ENCODE data around the gene CYP2C18. TPM values are rescaled to one million over a fixed set of nuclear protein-coding genes. Genes with fewer than 3 reads are reported as not detected.
"Not testable (repeated sequence)": the region's sequence is repeated elsewhere in the genome, so short reads cannot be mapped to it uniquely, and the experiment has no call there.

Gene CYP2C18
- total RNA-seq, 1 experiment from 2014 or later: not detected

- no peak within 1 kb of the TSS for H3K4me3 ChIP-seq (ENCODE audit: low read depth, low read length, poor library complexity, severe bottlenecking)
- intact Hi-C loops (cut with micrococcal nuclease; ENCODE audit: unreplicated experiment): no loop called here
- no peak within 1 kb of the TSS for H3K27ac ChIP-seq (ENCODE audit: low read depth, low read length, poor library complexity, severe bottlenecking)
- BruUV-seq (replicated peaks): no TSS peak
- POLR2A ChIA-PET (ENCODE audit: low non-redundant PET): no interaction called here
- no peaks in the 10 kb centered on the region for H3K9me3 ChIP-seq (ENCODE audit: low read depth, low read length, poor library complexity, severe bottlenecking)
- TF ChIP-seq, protein P1, sequence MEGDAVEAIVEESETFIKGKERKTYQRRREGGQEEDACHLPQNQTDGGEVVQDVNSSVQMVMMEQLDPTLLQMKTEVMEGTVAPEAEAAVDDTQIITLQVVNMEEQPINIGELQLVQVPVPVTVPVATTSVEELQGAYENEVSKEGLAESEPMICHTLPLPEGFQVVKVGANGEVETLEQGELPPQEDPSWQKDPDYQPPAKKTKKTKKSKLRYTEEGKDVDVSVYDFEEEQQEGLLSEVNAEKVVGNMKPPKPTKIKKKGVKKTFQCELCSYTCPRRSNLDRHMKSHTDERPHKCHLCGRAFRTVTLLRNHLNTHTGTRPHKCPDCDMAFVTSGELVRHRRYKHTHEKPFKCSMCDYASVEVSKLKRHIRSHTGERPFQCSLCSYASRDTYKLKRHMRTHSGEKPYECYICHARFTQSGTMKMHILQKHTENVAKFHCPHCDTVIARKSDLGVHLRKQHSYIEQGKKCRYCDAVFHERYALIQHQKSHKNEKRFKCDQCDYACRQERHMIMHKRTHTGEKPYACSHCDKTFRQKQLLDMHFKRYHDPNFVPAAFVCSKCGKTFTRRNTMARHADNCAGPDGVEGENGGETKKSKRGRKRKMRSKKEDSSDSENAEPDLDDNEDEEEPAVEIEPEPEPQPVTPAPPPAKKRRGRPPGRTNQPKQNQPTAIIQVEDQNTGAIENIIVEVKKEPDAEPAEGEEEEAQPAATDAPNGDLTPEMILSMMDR (conservative IDR thresholded peaks at IDR 0.05; ENCODE audit: low read depth, low read length): no peak
- no peak for TF ChIP-seq EZH2 (IDR thresholded peaks at IDR 0.05; ENCODE audit: borderline replicate concordance, low read depth, low read length, poor library complexity, severe bottlenecking)
- H3K36me3 ChIP-seq (ENCODE audit: insufficient read depth, low read length, poor library complexity, severe bottlenecking): no peaks in the 10 kb centered on the region
- DNase-seq (ENCODE audit: low spot score): no peak
- H3K27me3 ChIP-seq (replicated peaks; ENCODE audit: insufficient read depth, low read depth, low read length, poor library complexity): no peaks in the 10 kb centered on the region
- CTCF ChIA-PET: no interaction called here
- H3K4me1 ChIP-seq (ENCODE audit: insufficient read depth, low read length, poor library complexity, severe bottlenecking): no peaks in the 10 kb centered on the region
Observed at GRCh38 chr10:94762393-94762792, 78.9 kb downstream of the CYP2C18 start, which contains the start of gene CYP2C19. Gene CYP2C19, plus strand, starts transcription at chr10:94762681. Its CDS starts 25 bp downstream, at chr10:94762706.

DNA sequence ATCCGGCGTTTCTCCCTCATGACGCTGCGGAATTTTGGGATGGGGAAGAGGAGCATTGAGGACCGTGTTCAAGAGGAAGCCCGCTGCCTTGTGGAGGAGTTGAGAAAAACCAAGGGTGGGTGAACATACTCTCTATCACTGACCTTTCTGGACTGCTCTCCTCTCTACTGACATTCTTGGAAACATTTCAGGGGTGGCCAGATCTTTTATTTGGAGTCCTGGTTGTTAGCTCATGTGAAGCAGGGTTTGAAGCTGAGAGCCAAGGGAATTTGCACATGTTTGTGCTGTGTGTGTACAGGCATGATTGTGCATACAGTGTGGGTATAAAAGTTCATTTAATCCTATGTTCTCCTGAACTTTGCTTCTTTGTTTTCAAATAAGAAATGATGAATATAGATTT is 91.9 kb downstream of the CYP2C18 start:
- H3K4me1 ChIP-seq (ENCODE audit: insufficient read depth, low read length, poor library complexity, severe bottlenecking); CTCF ChIA-PET; H3K27ac ChIP-seq (ENCODE audit: low read depth, low read length, poor library complexity, severe bottlenecking); DNase-seq (ENCODE audit: low spot score); H3K4me3 ChIP-seq (ENCODE audit: low read depth, low read length, poor library complexity, severe bottlenecking); H3K27me3 ChIP-seq (replicated peaks; ENCODE audit: insufficient read depth, low read depth, low read length, poor library complexity); H3K9me3 ChIP-seq (ENCODE audit: low read depth, low read length, poor library complexity, severe bottlenecking); POLR2A ChIA-PET (ENCODE audit: low non-redundant PET); BruUV-seq (replicated peaks); intact Hi-C loops (cut with micrococcal nuclease; ENCODE audit: unreplicated experiment); H3K36me3 ChIP-seq (ENCODE audit: insufficient read depth, low read length, poor library complexity, severe bottlenecking): not testable (repeated sequence)

DNA sequence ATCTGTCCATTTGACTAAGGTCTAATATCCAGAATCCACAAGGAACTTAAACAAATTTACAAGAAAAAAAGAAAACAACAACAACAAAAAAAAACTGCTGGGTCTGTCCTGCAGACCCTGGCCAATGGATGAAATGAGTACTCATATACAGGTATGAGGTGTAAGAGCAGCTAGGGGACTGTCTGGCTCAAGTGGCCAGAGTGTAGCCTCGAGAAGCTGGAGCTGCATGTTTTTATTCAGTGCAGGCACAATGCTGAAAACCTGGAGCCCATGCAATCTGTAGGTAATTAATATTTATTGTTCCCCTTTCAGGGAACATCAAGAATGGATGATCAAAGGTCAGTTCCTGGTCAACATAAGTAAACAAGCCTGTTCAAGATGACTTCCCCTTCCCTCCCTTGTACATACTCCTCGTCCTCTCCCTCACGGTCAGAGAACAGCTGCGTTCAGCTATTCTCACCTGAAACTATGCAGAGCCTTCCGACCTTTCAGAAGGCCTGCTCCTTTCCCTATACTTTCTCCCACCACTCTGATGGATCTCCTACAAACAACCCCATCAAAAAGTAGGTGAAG is 94.4 kb downstream of the CYP2C18 start:
- intact Hi-C loops (cut with micrococcal nuclease; ENCODE audit: unreplicated experiment): no loop called here
- TF ChIP-seq EZH2 (IDR thresholded peaks at IDR 0.05; ENCODE audit: borderline replicate concordance, low read depth, low read length, poor library complexity, severe bottlenecking): no peak
- TF ChIP-seq, protein P1 (conservative IDR thresholded peaks at IDR 0.05; ENCODE audit: low read depth, low read length): no peak
- ChIA-PET POLR2A (ENCODE audit: low non-redundant PET) (no interaction called here), CTCF (interaction anchor here (0.7 kb wide), 1 partner anchor 76 kb away, joined by 3 read pairs; no protein-coding TSS in a partner anchor)
- Histone ChIP-seq H3K9me3 (ENCODE audit: low read depth, low read length, poor library complexity, severe bottlenecking) (peaks cover 3% of the 10 kb centered on the region), H3K27ac (ENCODE audit: low read depth, low read length, poor library complexity, severe bottlenecking) (no peak overlapping the region), H3K36me3 (ENCODE audit: insufficient read depth, low read length, poor library complexity, severe bottlenecking) (no peaks in the 10 kb centered on the region), H3K4me3 (ENCODE audit: low read depth, low read length, poor library complexity, severe bottlenecking) (no peak overlapping the region), H3K4me1 (ENCODE audit: insufficient read depth, low read length, poor library complexity, severe bottlenecking) (no peaks in the 10 kb centered on the region), H3K27me3 (replicated peaks; ENCODE audit: insufficient read depth, low read depth, low read length, poor library complexity) (no peaks in the 10 kb centered on the region)
- no peak for DNase-seq (ENCODE audit: low spot score)
- BruUV-seq (replicated peaks): no TSS peak

DNA sequence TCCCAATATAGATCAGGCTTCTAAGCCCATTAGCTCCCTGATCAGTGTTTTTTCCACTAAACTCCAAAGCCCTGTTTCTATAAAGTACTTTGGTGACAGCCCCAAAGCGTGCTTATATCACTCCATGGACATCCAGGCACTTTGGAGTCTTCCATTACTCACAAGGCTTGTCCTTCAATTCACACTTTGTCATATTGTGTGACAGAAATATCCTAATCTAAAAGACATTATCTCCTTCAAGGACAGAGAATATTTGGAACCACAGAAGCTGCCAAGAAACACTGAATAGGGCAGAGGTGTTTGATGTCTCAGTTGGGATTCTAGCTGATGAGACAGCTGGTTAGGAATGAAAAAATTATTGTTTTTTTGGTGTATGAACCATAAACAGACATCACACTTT is 97.3 kb downstream of the CYP2C18 start:
- H3K27ac ChIP-seq (ENCODE audit: low read depth, low read length, poor library complexity, severe bottlenecking): no peak overlapping the region
- no peak overlapping the region for H3K4me3 ChIP-seq (ENCODE audit: low read depth, low read length, poor library complexity, severe bottlenecking)
- no peaks in the 10 kb centered on the region for H3K4me1 ChIP-seq (ENCODE audit: insufficient read depth, low read length, poor library complexity, severe bottlenecking)
- DNase-seq (ENCODE audit: low spot score): no peak
- no peak for TF ChIP-seq EZH2 (IDR thresholded peaks at IDR 0.05; ENCODE audit: borderline replicate concordance, low read depth, low read length, poor library complexity, severe bottlenecking)
- TF ChIP-seq, protein P1 (conservative IDR thresholded peaks at IDR 0.05; ENCODE audit: low read depth, low read length): no peak
- POLR2A ChIA-PET (ENCODE audit: low non-redundant PET): no interaction called here
- no TSS peak for BruUV-seq (replicated peaks)
- H3K9me3 ChIP-seq (ENCODE audit: low read depth, low read length, poor library complexity, severe bottlenecking): peaks cover 3% of the 10 kb centered on the region
- CTCF ChIA-PET: no interaction called here
- intact Hi-C loops (cut with micrococcal nuclease; ENCODE audit: unreplicated experiment): no loop called here
- no peaks in the 10 kb centered on the region for H3K36me3 ChIP-seq (ENCODE audit: insufficient read depth, low read length, poor library complexity, severe bottlenecking)
- no peaks in the 10 kb centered on the region for H3K27me3 ChIP-seq (replicated peaks; ENCODE audit: insufficient read depth, low read depth, low read length, poor library complexity)

All from A673 (cell line).